Spleen (tissue), 7 donors: ENCODE measurements around the gene PRSS22.

Source experiments
- POLR2A ChIP-seq, 3 donors: fragments of 450-650 bp; IDR thresholded peaks; one replicate each; pipeline ENCODE4 v1.5.1; 2017; ENCODE audit warnings: antibody characterized with exemption in 3 of 3, mild to moderate bottlenecking in 1 of 3
- TF ChIP-seq, protein P1 (sequence below), 11 experiments: fragments of 200-600 bp in 7 of 11; fragments of 450-650 bp in 4 of 11; sonication (generic) in 4 of 11; IDR thresholded peaks in 8 of 11; conservative IDR thresholded peaks in 3 of 11; 1 replicate in 7 of 11; 2 replicates in 4 of 11; pipeline versions ENCODE4 v1.4.0 to v1.8.0; 2016 to 2021; ENCODE audit warnings: antibody characterized with exemption in 11 of 11, inconsistent platforms in 4 of 11, mild to moderate bottlenecking in 1 of 11
- donor health status: DM: no; HTN: no; CAD: no; lungs with moderate emphysema.
- donor health status: DM: no; HTN: no; CAD: no.
- donor health status: DM: no; HTN: no; CAD: no.

DNA sequence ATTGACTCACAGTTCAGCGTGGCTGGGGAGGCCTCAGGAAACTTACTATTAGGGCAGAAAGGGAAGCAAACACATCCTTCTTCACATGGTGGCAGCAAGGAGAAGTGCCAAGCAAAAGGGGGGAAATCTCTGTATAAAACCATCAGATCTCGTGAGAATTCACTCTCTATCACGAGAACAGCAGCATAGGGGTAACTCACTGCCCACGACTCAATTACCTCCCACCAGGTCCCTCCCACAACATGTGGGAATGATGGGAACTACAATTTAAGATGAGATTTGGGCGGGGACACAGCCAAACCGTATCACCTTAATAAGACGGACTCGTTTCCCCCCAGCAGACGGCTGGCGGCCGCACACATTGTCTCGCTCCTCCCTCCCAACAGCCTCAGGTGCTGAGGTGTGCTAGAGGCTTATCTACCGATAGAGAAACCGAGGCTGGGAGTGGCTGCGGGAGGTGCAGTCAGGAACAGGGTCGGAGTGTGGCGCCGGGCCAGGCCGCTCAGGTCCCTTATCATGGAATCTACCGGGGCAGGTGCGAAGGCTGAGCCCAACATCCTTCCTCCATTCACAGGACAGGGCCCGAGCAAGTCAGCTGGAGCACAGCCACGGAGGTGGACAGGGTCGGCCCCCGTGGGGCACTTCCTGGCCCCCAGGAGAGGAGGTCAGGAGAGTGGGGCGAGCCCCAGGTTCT, 32.8 kb downstream of the PRSS22 start:
- TF ChIP-seq, protein P1, sequence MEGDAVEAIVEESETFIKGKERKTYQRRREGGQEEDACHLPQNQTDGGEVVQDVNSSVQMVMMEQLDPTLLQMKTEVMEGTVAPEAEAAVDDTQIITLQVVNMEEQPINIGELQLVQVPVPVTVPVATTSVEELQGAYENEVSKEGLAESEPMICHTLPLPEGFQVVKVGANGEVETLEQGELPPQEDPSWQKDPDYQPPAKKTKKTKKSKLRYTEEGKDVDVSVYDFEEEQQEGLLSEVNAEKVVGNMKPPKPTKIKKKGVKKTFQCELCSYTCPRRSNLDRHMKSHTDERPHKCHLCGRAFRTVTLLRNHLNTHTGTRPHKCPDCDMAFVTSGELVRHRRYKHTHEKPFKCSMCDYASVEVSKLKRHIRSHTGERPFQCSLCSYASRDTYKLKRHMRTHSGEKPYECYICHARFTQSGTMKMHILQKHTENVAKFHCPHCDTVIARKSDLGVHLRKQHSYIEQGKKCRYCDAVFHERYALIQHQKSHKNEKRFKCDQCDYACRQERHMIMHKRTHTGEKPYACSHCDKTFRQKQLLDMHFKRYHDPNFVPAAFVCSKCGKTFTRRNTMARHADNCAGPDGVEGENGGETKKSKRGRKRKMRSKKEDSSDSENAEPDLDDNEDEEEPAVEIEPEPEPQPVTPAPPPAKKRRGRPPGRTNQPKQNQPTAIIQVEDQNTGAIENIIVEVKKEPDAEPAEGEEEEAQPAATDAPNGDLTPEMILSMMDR (IDR thresholded peaks at IDR 0.05 in 8 of 11, conservative IDR thresholded peaks at IDR 0.05 in 3 of 11) = no peak
- TF ChIP-seq POLR2A (IDR thresholded peaks at IDR 0.05) = no peak
